NCI-H82 treated with DMSO at 0.1 percent for 48 hours (cell line): ENCODE measurements around the gene TUBGCP6.

Experiments used
- DNase-seq: peaks from one replicate; lab custom pipeline; 2025; ENCODE audit not compliant: unreplicated experiment; lab: John Stamatoyannopoulos, UW

The TUBGCP6 gene

DNA sequence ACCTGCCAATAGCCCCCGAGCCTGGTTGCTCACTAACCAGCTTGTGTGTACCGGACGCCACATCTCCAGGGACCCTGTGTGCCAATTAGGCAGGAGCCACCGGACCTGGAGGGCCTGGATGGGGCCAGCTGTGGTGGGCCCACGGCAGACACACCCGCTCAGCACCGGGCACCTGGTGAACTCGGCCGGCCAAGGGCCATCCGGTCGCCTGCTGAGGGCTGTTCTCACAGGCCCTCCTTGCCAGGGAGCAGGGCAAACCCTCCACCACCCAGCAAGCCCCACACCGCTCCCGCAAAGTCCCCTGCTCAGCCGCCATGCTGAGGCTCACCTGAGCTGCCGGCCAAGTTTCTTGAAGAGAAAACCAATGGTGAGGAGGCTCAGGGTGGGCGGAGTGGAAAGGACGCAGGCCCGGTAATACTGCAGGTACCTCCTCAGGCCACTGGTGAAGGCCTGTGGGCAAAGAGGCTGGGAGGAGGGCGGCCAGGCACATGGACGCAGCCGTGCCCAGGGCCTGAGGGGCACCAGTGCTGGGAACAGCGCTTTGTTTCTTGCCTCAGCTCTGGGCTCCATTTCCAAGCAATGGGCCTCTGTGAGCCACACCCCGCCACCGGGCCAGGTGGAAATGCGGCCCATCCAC lies 17.1 kb downstream of the TUBGCP6 start:
- no peak for DNase-seq

- no peak for DNase-seq
Measured at GRCh38 chr22:50226875-50227165, 18.0 kb downstream of the TUBGCP6 start.

GRCh38 chr22:50226063-50226874 lies 18.6 kb downstream of the TUBGCP6 start:
- no peak for DNase-seq

DNA sequence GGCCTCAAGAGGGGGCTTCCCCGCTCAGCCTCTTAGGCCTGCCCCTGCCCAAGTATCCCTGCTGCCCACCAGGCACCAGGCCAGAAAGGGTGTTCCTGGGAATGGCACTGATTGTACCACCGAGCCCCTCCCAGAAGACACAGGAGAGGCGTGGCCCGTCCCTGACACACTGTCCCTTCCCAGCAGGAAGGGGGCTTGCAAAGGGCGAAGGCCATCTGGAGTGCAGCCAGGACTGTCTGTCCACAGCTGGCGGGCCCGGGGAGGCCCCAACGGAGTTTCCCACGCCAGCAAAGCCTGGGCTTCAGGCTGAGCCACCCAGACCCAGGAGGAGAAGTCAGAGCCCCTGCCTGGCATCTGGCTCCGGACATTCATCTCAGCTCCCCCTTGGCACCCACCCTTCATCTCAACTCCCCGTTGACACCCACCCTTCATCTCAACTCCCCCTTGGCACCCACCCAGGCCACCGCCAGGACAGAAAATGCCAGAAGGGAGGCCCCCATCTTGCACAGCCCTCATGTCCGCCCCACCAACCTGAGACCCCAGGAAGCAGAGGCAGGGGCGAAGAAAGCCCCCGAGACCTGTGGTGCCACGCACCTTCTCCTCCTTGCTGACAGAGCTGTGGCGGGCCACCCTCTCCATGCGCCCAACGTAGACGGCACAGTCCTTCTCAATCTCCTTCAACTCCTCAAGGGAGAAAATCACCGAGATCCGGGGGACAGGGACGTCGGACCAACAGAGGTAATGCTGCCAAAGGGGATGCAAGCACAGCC lies 19.4 kb downstream of the TUBGCP6 start:
- DNase-seq = no peak

GRCh38 chr22:50224071-50224470 lies 20.8 kb downstream of the TUBGCP6 start:
- DNase-seq = no peak

GRCh38 chr22:50222508-50222907 lies 22.3 kb downstream of the TUBGCP6 start:
- DNase-seq = no peak

DNA sequence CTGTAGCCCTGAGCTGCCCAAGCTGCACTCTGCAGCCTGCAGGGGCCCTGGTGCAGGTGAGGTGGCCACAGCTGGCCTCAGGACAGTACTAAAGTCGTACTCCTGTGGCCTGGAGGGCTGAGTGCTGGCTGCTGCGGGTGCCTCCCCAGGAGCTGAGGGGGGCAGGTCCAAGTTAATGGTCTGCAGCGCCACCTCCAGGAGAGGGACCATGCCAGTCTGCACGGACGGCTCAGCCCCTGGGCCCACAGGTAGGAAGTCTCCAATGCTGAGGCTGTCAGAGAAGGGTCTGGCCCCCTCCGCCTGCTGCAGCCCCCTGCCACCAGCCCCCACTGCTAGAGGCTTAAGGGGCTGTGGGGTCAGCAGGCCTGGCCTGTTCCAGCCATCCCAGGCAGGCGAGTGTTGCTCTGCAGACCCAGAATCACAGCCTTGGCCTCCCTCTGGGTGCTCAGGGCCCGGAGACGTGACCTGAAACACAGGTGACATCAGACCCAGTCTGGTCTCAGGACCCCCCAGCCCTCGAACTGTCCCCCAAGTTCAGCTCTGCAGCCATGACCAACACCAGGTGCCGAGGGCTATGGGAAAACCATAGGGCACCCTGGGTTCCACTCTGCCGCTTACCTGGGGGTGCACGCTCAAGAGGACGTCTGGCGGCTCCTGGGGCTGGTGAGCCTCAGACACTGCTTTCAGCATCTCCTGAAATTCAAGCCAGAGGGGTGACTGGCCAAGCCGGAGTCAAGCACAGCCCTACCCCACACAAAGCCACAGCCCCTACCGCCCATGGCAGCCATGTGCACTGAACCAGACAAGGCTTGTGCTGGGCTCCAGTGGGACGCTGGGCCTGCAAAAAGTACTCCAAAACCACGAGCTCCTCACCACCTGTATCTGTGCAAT lies 23.2 kb downstream of the TUBGCP6 start:
- no peak for DNase-seq

DNA sequence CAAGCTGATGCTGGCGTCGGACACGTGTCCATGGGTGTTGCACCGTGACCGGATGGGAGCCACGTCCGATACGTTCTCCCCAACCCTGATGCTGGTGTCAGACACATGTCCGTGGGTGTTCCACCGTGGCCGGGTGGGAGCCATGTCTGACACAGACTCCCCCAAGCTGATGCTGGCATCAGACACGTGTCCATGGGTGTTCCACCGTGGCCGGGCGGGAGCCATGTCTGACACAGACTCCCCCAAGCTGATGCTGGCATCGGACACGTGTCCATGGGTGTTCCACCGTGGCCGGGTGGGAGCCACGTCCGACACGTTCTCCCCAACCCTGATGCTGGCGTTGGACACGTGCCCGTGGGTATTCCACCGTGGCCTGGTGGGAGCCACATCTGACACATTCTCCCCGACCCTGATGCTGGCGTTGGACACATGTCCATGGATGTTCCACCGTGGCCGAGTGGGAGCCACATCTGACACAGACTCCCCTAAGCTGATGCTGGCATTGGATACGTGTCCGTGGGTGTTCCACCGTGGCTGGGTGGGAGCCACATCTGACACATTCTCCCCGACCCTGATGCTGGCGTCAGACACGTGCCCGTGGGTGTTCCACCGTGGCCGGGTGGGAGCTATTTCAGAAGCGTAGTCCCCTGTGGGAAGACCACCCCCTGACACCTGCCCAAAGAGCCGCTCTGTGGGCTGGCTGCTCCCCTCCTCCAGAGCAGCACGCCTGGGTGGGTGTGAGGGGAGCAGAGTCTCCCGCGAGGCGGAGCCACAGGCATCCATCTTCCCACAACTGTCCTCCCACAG lies 24.0 kb downstream of the TUBGCP6 start:
- DNase-seq = no peak

DNA sequence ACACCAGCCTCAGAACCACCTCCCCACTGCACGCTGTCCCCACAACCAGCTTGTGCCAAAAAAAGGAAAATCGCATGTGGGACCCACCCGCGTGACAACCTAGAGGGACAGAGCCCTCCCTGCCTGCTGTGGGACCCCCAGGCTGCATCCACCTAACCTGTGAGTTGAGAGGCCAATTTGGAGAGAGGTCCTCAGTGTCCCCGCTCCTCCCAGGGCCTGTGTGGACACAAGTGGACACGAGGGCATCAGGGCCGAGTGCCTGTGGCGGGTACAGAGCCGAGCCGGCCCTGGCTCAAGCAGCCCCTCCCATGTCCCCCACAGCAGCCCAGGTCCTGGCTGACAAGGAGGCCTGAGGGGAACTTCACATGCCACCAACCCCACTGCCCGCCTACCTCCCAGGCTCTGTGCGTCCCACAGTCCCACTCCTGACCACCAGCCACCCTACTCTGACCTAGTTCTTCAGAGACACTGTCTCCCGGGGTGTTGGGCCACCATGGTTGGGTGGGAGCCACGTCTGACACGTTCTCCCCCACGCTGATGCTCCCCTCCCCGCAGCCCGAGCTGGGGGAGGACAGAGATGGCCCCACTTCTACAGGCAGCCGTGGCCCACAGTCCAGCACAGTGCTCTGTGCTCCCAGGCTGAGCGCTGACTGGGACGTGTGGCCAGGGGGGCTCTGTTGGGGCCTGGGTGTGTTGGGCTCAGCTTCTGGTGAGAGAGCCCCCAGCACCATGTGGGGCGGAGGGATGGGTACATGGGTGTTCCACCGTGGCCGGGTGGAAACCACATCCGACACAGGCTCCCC lies 24.8 kb downstream of the TUBGCP6 start:
- no peak for DNase-seq

DNA sequence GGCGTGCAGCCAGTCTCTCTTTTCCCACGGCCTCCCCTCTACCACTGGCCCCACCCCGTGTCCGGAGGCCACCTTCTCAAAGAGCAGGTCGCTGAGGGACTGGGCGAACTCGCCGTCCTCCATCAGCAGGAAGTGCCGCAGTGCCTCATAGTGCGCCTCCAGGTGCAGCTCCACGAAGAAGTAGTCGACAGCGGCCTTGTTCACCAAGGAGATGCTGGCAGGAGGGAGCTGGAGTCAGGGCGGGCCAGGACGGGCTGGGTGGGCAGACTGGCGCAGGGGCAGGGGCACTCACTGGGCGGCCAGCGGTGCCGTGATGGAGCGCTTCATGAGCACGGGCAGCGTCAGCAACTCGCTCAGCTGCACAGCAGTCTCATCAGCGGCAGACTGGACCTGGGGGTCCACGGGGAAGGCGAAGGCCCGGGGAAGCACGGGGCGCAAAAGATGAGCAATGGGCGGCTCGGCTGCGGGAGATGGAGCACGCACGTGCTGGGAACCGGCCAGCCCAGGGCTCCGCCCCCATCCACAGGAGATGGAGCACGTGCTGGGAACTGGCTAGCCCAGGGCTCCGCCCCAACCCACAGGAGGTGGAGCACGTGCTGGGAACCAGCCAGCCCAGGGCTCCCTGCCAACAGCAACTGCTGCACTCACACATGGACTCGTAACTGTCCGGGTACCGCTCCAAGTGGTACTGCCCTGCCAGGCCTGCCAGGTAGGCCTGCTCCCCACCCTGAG lies 25.7 kb downstream of the TUBGCP6 start:
- no peak for DNase-seq

GRCh38 chr22:50218153-50218995 lies 26.4 kb downstream of the TUBGCP6 start:
- no peak for DNase-seq

- no peak for DNase-seq
Measured at GRCh38 chr22:50217543-50218152, 27.2 kb downstream of the TUBGCP6 start.

- DNase-seq = no peak
Measured at GRCh38 chr22:50216684-50217520, 27.9 kb downstream of the TUBGCP6 start.

- DNase-seq = no peak
Measured at GRCh38 chr22:50216055-50216683, 28.7 kb downstream of the TUBGCP6 start.

- DNase-seq = no peak
Measured at GRCh38 chr22:50215297-50216054, 29.3 kb downstream of the TUBGCP6 start.
